Tibial nerve (tissue), 4 donors: ENCODE measurements around the gene ZNF213. TPM values are rescaled to one million over a fixed set of nuclear protein-coding genes. Genes with fewer than 3 reads are reported as not detected.

Source experiments
- DNase-seq, 2 donors: peaks; one replicate each; pipeline ENCODE4 v3.0.0-alpha.2; 2019; ENCODE audit warnings: low spot score in 2 of 2
- H3K27ac ChIP-seq, 4 donors: fragments of 200-600 bp; sonication (generic) in 3 of 4; one replicate each; pipeline ENCODE4 v1.5.1; 2017 to 2019; ENCODE audit warnings: mild to moderate bottlenecking in 1 of 4
- H3K27me3 ChIP-seq, 2 donors: fragments of 200-600 bp; sonication (generic) in 1 of 2; one replicate each; pipeline versions ENCODE4 v1.5.1 to v1.6.0; 2017 to 2019
- H3K36me3 ChIP-seq, 3 donors: fragments of 200-600 bp; sonication (generic); one replicate each; pipeline ENCODE4 v1.5.1; 2018 to 2019
- H3K4me1 ChIP-seq, 4 donors: fragments of 200-600 bp; sonication (generic) in 3 of 4; one replicate each; pipeline ENCODE4 v1.5.1; 2017 to 2019
- H3K4me3 ChIP-seq, 4 donors: fragments of 200-600 bp; sonication (generic) in 3 of 4; one replicate each; pipeline ENCODE4 v1.5.1; 2017 to 2019; ENCODE audit warnings: mild to moderate bottlenecking in 1 of 4, moderate library complexity in 1 of 4
- H3K9me3 ChIP-seq, 4 donors: fragments of 200-600 bp; sonication (generic) in 3 of 4; one replicate each; pipeline ENCODE4 v1.5.1; 2017 to 2019
- EP300 ChIP-seq, 2 donors: sonication (generic); formaldehyde crosslinking; IDR thresholded peaks; one replicate each; pipeline ENCODE4 v1.6.1; 2017; ENCODE audit warnings: antibody characterized with exemption in 2 of 2, mild to moderate bottlenecking in 1 of 2
- POLR2A ChIP-seq, 2 donors: fragments of 450-650 bp; IDR thresholded peaks; one replicate each; pipeline ENCODE4 v1.6.1; 2017; ENCODE audit warnings: antibody characterized with exemption in 2 of 2, mild to moderate bottlenecking in 2 of 2, moderate library complexity in 2 of 2
- WGBS, 2 donors: methylation state at CpG; one replicate each; pipeline ENCODE4 v1.1.5; 2018; 5-methylcytosine and 5-hydroxymethylcytosine counted together
- total RNA-seq, 4 donors: library from RNA; depleted of rRNA; stranded (reverse); fragments of >200 nt; gene quantifications; one replicate each; pipeline ENCODE4 v1.1.0, GENCODE V29; 2016
- TF ChIP-seq, protein P1 (sequence below), 5 experiments: fragments of 200-600 bp in 3 of 5; fragments of 450-650 bp in 2 of 5; sonication (generic) in 3 of 5; IDR thresholded peaks; one replicate each; pipeline ENCODE4 v1.5.1; 2016 to 2019; ENCODE audit warnings: antibody characterized with exemption in 5 of 5, mild to moderate bottlenecking in 3 of 5, moderate library complexity in 2 of 5

Gene ZNF213
- total RNA-seq, 4 donors from 2014 or later, result 7.7 to 17.1 (median 8.9) TPM

DNA sequence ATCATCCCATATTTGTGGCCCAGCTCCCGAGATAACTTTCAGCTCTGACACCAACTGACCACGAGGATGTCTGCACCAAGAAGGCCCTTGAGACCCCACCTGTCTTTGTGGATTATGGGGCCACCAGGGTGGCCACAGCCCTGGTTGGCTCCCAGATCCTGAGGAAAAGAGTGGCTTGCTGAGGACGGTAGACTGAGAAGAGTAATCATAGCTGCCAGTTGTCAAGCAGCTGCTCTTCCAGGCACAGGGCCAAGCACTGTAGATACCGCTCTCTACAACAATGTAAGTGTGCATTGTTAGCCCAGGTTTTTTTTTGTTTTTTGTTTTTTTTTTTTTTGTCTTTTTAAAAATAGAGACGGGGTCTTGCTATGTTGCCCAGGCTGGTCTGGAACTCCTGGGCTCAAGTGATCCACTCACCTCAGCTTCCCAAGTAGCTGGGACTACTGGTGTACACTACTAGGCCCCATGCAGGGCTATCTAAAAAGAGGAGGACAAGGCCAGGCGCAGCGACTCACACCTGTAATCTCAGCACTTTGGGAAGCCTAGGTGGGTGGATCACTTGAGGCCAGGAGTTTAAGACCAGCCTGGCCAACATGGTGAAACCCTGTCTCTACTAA, 12.9 kb upstream of the ZNF213 start:
- 67 to 68% methylated on average over 7 of the region's 7 CpGs for WGBS, 2 donors
- Histone ChIP-seq H3K27me3 (no peaks in the 10 kb centered on the region), H3K4me1 (peaks cover 0 to 18% (median 7%) of the 10 kb centered on the region in 4 donors), H3K4me3 (no peak overlapping the region), H3K36me3 (peaks cover 0 to 43% (median 0%) of the 10 kb centered on the region in 3 donors), H3K9me3 (no peaks in the 10 kb centered on the region), H3K27ac (no peak overlapping the region)
- TF ChIP-seq EP300 (IDR thresholded peaks at IDR 0.05) (no peak), POLR2A (IDR thresholded peaks at IDR 0.05) (no peak)
- TF ChIP-seq, protein P1, sequence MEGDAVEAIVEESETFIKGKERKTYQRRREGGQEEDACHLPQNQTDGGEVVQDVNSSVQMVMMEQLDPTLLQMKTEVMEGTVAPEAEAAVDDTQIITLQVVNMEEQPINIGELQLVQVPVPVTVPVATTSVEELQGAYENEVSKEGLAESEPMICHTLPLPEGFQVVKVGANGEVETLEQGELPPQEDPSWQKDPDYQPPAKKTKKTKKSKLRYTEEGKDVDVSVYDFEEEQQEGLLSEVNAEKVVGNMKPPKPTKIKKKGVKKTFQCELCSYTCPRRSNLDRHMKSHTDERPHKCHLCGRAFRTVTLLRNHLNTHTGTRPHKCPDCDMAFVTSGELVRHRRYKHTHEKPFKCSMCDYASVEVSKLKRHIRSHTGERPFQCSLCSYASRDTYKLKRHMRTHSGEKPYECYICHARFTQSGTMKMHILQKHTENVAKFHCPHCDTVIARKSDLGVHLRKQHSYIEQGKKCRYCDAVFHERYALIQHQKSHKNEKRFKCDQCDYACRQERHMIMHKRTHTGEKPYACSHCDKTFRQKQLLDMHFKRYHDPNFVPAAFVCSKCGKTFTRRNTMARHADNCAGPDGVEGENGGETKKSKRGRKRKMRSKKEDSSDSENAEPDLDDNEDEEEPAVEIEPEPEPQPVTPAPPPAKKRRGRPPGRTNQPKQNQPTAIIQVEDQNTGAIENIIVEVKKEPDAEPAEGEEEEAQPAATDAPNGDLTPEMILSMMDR (IDR thresholded peaks at IDR 0.05), result no peak
- DNase-seq, result no peak

DNA sequence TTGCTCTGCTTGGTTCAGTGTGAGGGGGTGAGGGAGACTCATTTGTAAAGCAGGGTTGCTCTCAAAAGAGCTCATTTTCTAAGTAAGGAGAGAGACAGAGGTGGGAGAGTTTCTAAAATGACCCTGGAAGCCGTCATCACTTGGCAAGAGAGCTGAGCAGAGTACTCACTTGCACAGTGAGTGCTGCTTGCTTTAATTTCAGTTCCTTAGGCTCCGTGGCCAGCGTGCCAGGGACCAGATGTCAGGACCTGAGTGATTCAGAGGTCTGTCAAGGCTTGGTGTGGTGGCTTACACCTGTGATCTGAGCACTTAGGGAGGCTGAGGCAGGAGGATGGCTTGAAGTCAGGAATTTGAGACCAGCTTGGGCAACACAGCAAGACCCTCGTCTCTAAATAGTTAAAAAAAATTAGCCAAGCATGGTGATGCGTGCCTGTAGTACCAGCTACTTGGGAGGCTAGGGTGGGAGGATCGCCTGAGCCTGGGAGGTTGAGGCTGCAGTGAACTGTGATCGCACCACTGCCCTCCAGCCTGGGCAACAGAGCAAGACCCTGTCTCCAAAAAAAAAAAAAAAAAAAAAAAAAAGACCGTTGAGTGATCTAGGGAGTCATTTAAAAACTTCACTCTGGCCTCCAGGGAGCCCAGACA, 11.8 kb upstream of the ZNF213 start:
- 57 to 62% methylated on average over 8 of the region's 8 CpGs for WGBS, 2 donors
- Histone ChIP-seq H3K4me3 (no peak overlapping the region), H3K36me3 (peaks cover 0 to 40% (median 0%) of the 10 kb centered on the region in 3 donors), H3K27me3 (no peaks in the 10 kb centered on the region), H3K9me3 (no peaks in the 10 kb centered on the region), H3K4me1 (peaks cover 0 to 21% (median 7%) of the 10 kb centered on the region in 4 donors), H3K27ac (no peak overlapping the region)
- DNase-seq, result no peak
- TF ChIP-seq, protein P1 (IDR thresholded peaks at IDR 0.05), result no peak
- TF ChIP-seq POLR2A (IDR thresholded peaks at IDR 0.05), result no peak
- TF ChIP-seq EP300 (IDR thresholded peaks at IDR 0.05), result no peak

DNA sequence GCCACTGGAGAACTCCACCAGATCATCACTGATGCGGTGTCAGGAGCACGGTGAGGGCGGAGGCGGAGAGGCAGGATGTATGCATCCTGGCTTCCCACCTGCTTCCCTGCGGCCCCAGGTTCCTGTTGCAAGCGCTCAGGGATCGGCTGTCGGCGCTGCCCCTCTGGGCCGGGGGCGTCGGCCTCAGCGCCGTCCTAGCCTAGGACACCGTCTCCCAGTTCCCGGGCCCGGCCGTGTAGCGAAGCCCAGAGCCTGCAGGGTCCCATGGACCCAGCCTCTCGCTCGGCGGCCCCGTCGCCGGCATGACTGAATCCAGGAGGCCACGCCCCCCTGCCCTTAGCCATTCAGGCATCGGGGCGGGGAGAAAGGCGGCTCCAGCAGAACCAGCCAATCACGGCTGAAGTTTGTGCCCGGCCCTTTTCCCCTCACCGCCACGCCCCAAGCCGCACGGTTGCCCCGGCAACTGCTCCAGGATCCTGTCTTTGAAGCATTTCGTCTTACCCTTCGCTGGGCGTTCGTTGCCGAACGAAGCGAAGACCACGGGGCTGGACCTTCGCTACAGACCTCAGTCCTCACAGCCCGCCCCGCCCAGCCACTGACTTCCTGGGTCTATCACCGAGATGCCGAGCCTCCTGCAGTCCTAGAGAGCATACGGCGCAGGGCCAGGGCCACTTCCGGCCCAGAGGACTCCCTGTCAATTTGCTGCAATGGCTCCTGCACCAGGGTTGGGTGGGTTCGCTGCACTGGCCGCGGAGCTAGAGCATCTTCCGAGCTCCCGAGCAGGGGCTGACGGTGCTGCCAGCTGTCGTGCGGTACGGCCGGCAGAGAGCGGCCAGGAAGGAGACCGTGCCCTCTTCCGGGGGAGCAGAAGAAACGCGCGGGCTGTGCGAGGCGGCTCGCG, 10.6 kb upstream of the ZNF213 start:
- Histone ChIP-seq H3K36me3 (peaks cover 0 to 36% (median 0%) of the 10 kb centered on the region in 3 donors), H3K4me1 (peaks cover 0 to 31% (median 15%) of the 10 kb centered on the region in 4 donors), H3K27me3 (no peaks in the 10 kb centered on the region), H3K9me3 (no peaks in the 10 kb centered on the region), H3K27ac (peak overlapping the region in 3 of 4 donors; percentile 77 to 87 (median 82)), H3K4me3 (peak overlapping the region; percentile 44 to 88 (median 80))
- TF ChIP-seq, protein P1 (IDR thresholded peaks at IDR 0.05), result peak in 2 of 5 experiments; percentile 19 to 31
- peak; percentile 14 to 24 for TF ChIP-seq POLR2A (IDR thresholded peaks at IDR 0.05)
- peak; percentile 57 to 79 for TF ChIP-seq EP300 (IDR thresholded peaks at IDR 0.05)
- peak; percentile 96 to 97 for DNase-seq
- WGBS, 2 donors, result 1% methylated on average over 41 to 49 of the region's 72 CpGs

DNA sequence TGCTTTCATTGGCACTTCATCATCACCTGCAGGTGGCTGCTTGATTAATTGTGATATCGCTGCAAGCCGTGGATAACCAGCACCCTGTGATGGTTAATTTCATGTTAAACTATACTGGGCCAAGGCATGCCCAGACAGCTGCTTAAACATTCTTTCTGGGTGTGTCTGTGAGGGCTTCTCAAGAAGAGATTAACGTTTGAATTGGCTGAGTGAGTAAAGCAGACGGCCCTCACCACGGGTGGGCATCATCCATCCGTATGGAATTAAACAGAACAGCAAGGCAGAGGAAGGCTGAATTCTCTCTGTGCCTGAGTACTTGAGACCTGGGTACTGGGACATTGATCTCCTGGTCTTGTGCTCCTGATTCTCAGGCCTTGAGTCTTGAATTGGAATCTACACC, 7.1 kb upstream of the ZNF213 start:
- WGBS, 2 donors, result 77 to 78% methylated on average over 6 of the region's 6 CpGs
- H3K36me3 ChIP-seq, result peaks cover 0 to 30% (median 0%) of the 10 kb centered on the region in 3 donors
- no peaks in the 10 kb centered on the region for H3K9me3 ChIP-seq
- H3K4me3 ChIP-seq, result no peak overlapping the region
- no peaks in the 10 kb centered on the region for H3K27me3 ChIP-seq
- no peak for DNase-seq
- H3K4me1 ChIP-seq, result peaks cover 0 to 46% (median 21%) of the 10 kb centered on the region in 4 donors
- H3K27ac ChIP-seq, result no peak overlapping the region
- TF ChIP-seq, protein P1 (IDR thresholded peaks at IDR 0.05), result no peak
- no peak for TF ChIP-seq EP300 (IDR thresholded peaks at IDR 0.05)
- no peak for TF ChIP-seq POLR2A (IDR thresholded peaks at IDR 0.05)
